Astrocyte (in vitro differentiated cells and primary cell): ENCODE measurements around the gene MCF2L. TPM values are rescaled to one million over a fixed set of nuclear protein-coding genes. Genes with fewer than 3 reads are reported as not detected.

Experiments used
- DNase-seq: peaks from one replicate; pipeline ENCODE4 v3.0.0-alpha.2; 2010; ENCODE audit warnings: low read depth
- FAIRE-seq: peaks from 2 replicates; lab custom pipeline; 2011; peaks lifted over from hg19 to GRCh38; lab: Jason Lieb, UNC
- H2AFZ ChIP-seq: 2 replicates; pipeline ENCODE4 v1.6.0; 2012; ENCODE audit warnings: low read depth, low read length, inconsistent platforms
- H3K27ac ChIP-seq: 2 replicates; pipeline ENCODE4 v1.5.1; 2011; ENCODE audit warnings: low read depth, low read length, inconsistent platforms
- H3K27me3 ChIP-seq: 2 replicates; pipeline ENCODE4 v1.6.0; 2011; ENCODE audit warnings: low read length, inconsistent platforms; ENCODE audit not compliant: insufficient read depth
- H3K36me3 ChIP-seq: 2 replicates; pipeline ENCODE4 v1.5.1; 2011; ENCODE audit warnings: low read length, inconsistent platforms; ENCODE audit not compliant: insufficient read depth
- H3K4me1 ChIP-seq: 2 replicates; pipeline ENCODE4 v1.5.1; 2011; ENCODE audit warnings: low read length, inconsistent platforms; ENCODE audit not compliant: insufficient read depth
- H3K4me2 ChIP-seq: 2 replicates; pipeline ENCODE4 v1.6.0; 2012; ENCODE audit warnings: low read length, inconsistent platforms
- H3K4me3 ChIP-seq: 2 replicates; pipeline ENCODE4 v1.5.1; 2011; ENCODE audit warnings: low read depth, mild to moderate bottlenecking, low read length, inconsistent platforms; ENCODE audit not compliant: insufficient read depth
- H3K79me2 ChIP-seq: 2 replicates; pipeline ENCODE4 v1.6.0; 2012; ENCODE audit warnings: mild to moderate bottlenecking, low read length, inconsistent platforms; ENCODE audit not compliant: insufficient read depth
- H3K9ac ChIP-seq: 2 replicates; pipeline ENCODE4 v1.6.0; 2012; ENCODE audit warnings: mild to moderate bottlenecking, low read length, inconsistent platforms
- H3K9me3 ChIP-seq: 2 replicates; pipeline ENCODE4 v1.5.1; 2012; ENCODE audit warnings: low read depth, mild to moderate bottlenecking, low read length, inconsistent platforms; ENCODE audit not compliant: insufficient read depth
- H4K20me1 ChIP-seq: 2 replicates; pipeline ENCODE4 v1.6.0; 2012; ENCODE audit warnings: low read length, inconsistent platforms; ENCODE audit not compliant: insufficient read depth
- H3K27ac Mint-ChIP-seq: one replicate; pipeline ENCODE4 v1.8.0; 2021; ENCODE audit warnings: mild to moderate bottlenecking, mixed read lengths; ENCODE audit not compliant: unreplicated experiment
- H3K27me3 Mint-ChIP-seq: one replicate; pipeline ENCODE4 v1.8.0; 2021; ENCODE audit warnings: low read depth, mixed read lengths; ENCODE audit not compliant: unreplicated experiment
- H3K36me3 Mint-ChIP-seq: one replicate; pipeline ENCODE4 v1.8.0; 2021; ENCODE audit warnings: low read depth, mixed read lengths; ENCODE audit not compliant: unreplicated experiment
- H3K4me1 Mint-ChIP-seq: one replicate; pipeline ENCODE4 v1.8.0; 2021; ENCODE audit warnings: low read depth, mixed read lengths; ENCODE audit not compliant: unreplicated experiment
- H3K4me3 Mint-ChIP-seq: one replicate; pipeline ENCODE4 v1.8.0; 2021; ENCODE audit warnings: mild to moderate bottlenecking, moderate library complexity, mixed read lengths; ENCODE audit not compliant: unreplicated experiment
- H3K9me3 Mint-ChIP-seq: one replicate; pipeline ENCODE4 v1.8.0; 2021; ENCODE audit warnings: mild to moderate bottlenecking, mixed read lengths; ENCODE audit not compliant: unreplicated experiment
- CTCF ChIP-seq: IDR thresholded peaks from 2 replicates; pipeline ENCODE4 v1.5.1; 2011; ENCODE audit warnings: low read depth, mild to moderate bottlenecking, inconsistent platforms, low read length, moderate library complexity; ENCODE audit not compliant: insufficient read depth
- EZH2 ChIP-seq: IDR thresholded peaks from 2 replicates; pipeline ENCODE4 v1.6.1; 2012; ENCODE audit warnings: mild to moderate bottlenecking, low read length, inconsistent platforms; ENCODE audit not compliant: insufficient read depth
- total RNA-seq: library from RNA; stranded (reverse); gene quantifications from 2 replicates; pipeline ENCODE4 v1.2.1, GENCODE V29; 2021

The MCF2L gene
- total RNA-seq, 1 donor from 2014 or later = 3.4 TPM

GRCh38 chr13:113095146-113096051 lies 126.4 kb downstream of the MCF2L start:
- H3K27me3 Mint-ChIP-seq = peaks cover 47% of the 10 kb centered on the region
- no peak overlapping the region for H3K27ac Mint-ChIP-seq
- Histone ChIP-seq H3K4me2 (no peak overlapping the region), H4K20me1 (no peaks in the 10 kb centered on the region), H3K9me3 (no peaks in the 10 kb centered on the region), H3K27me3 (peaks cover 17% of the 10 kb centered on the region), H3K4me3 (no peak overlapping the region), H3K79me2 (no peaks in the 10 kb centered on the region), H2AFZ (no peak overlapping the region), H3K27ac (no peak overlapping the region), H3K4me1 (peaks cover 4% of the 10 kb centered on the region), H3K9ac (no peak overlapping the region), H3K36me3 (no peaks in the 10 kb centered on the region)
- no peaks in the 10 kb centered on the region for H3K36me3 Mint-ChIP-seq
- TF ChIP-seq EZH2 (no peak), CTCF (no peak)
- no peaks in the 10 kb centered on the region for H3K4me1 Mint-ChIP-seq
- DNase-seq (no peak), FAIRE-seq (no peak)
- H3K4me3 Mint-ChIP-seq = no peak overlapping the region
- H3K9me3 Mint-ChIP-seq = no peaks in the 10 kb centered on the region

GRCh38 chr13:113096052-113096744 lies 127.2 kb downstream of the MCF2L start:
- Histone ChIP-seq H3K9ac (no peak overlapping the region), H3K27ac (no peak overlapping the region), H3K4me3 (no peak overlapping the region), H4K20me1 (no peaks in the 10 kb centered on the region), H3K79me2 (no peaks in the 10 kb centered on the region), H3K9me3 (no peaks in the 10 kb centered on the region), H3K27me3 (peaks cover 17% of the 10 kb centered on the region), H3K4me2 (no peak overlapping the region), H3K36me3 (no peaks in the 10 kb centered on the region), H2AFZ (no peak overlapping the region), H3K4me1 (peaks cover 4% of the 10 kb centered on the region)
- H3K36me3 Mint-ChIP-seq = no peaks in the 10 kb centered on the region
- no peak overlapping the region for H3K4me3 Mint-ChIP-seq
- no peaks in the 10 kb centered on the region for H3K4me1 Mint-ChIP-seq
- no peak for FAIRE-seq
- no peak for DNase-seq
- no peaks in the 10 kb centered on the region for H3K9me3 Mint-ChIP-seq
- no peak overlapping the region for H3K27ac Mint-ChIP-seq
- H3K27me3 Mint-ChIP-seq = peaks cover 39% of the 10 kb centered on the region
- TF ChIP-seq CTCF (no peak), EZH2 (no peak)
